NCI-H345 (cell line): ENCODE results near the gene OSGEP.

Experiments
- DNase-seq: peaks from one replicate; lab custom pipeline; 2025; lab: John Stamatoyannopoulos, UW

Gene OSGEP

DNA sequence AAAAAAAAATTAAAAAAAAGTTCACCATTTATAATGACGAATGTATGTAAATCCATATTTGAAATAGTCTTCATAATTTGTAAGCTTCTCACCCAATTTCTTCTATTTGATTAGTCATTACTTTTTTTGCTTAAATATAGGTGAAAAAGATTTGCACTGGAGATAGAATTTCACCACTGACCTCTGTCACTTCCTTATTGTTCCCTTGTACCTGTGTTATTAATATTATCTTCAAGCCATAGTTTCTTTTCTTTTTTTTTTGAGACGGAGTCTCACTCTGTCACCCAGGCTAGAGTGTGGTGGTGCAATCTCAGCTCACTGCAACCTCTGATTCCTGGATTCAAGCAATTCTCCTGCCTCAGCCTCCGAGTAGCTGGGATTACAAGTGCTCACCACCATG lies 57.1 kb downstream of the OSGEP start:
- DNase-seq = no peak
